ENCODE results near the gene TFEC. TPM values are rescaled to one million over a fixed set of nuclear protein-coding genes. Genes with fewer than 3 reads are reported as not detected.
"Not testable (repeated sequence)": the region's sequence is repeated elsewhere in the genome, so short reads cannot be mapped to it uniquely, and the experiment has no call there.

The TFEC gene
- polyA plus RNA-seq, 1 of the 3 experiments (the other 2 are of a cell fraction) = not detected

DNA sequence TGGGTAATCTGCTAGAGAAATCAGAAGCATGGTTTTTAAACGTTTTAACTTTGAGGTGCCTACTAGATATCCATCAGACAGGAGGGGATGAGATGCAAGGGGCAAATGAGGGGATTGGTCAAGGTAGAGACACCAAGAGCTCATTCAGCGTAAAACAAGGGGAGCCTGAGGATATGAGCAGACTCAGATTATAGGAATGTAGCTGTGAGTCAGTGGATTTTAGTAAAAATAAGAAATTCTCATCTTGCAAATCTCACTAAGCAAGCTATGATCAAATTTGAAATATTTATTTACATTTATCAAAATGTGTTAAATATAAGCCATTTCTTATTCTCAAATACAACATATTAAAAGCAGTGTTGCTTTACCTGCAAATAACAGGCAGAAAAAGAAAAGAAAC lies 21.4 kb upstream of the TFEC start:
- Histone ChIP-seq H2AFZ (ENCODE audit: low read depth) (no peak overlapping the region), H3K4me3 (ENCODE audit: low read depth in 2 of 2, low read length in 1 of 2) (no peak overlapping the region), H4K20me1 (ENCODE audit: insufficient read depth) (no peaks in the 10 kb centered on the region), H3K27ac (ENCODE audit: low read depth in 2 of 2, low read length in 1 of 2) (no peak overlapping the region), H3F3A (replicated peaks; ENCODE audit: insufficient read depth) (no peaks in the 10 kb centered on the region), H3K27me3 (ENCODE audit: insufficient read depth) (peaks cover 12% of the 10 kb centered on the region), H3K4me1 (ENCODE audit: control insufficient read depth in 1 of 2, insufficient read depth in 2 of 2, low read depth in 1 of 2, low read length in 1 of 2) (no peaks in the 10 kb centered on the region), H3K9ac (no peak overlapping the region), H3K36me3 (replicated peaks in 1 of 2; ENCODE audit: control insufficient read depth in 1 of 2, insufficient read depth in 2 of 2, low read length in 1 of 2) (no peaks in the 10 kb centered on the region), H3K9me2 (no peaks in the 10 kb centered on the region), H3K9me3 (no peaks in the 10 kb centered on the region), H3K79me2 (ENCODE audit: insufficient read depth) (no peaks in the 10 kb centered on the region), H3K4me2 (no peak overlapping the region)
- no peak for DNase-seq
- 3% methylated on average over 2 of the region's 2 CpGs for WGBS (ENCODE audit: low lambda C conversion rate)
- POLR2A ChIA-PET = no interaction called here
- CTCF ChIA-PET = no interaction called here
- no peak for TF ChIP-seq RCOR1 (IDR thresholded peaks at IDR 0.05; ENCODE audit: low read length)
- TF ChIP-seq, protein P1, sequence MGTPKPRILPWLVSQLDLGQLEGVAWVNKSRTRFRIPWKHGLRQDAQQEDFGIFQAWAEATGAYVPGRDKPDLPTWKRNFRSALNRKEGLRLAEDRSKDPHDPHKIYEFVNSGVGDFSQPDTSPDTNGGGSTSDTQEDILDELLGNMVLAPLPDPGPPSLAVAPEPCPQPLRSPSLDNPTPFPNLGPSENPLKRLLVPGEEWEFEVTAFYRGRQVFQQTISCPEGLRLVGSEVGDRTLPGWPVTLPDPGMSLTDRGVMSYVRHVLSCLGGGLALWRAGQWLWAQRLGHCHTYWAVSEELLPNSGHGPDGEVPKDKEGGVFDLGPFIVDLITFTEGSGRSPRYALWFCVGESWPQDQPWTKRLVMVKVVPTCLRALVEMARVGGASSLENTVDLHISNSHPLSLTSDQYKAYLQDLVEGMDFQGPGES (IDR thresholded peaks at IDR 0.05; ENCODE audit: low read depth, low read length) = no peak
- no peak for TF ChIP-seq TEAD4 (IDR thresholded peaks at IDR 0.05; ENCODE audit: borderline replicate concordance, insufficient read depth)
- no peak for TF ChIP-seq FOXJ3 (CRISPR knock-in tag; IDR thresholded peaks at IDR 0.05)
- TF ChIP-seq YY1 (IDR thresholded peaks at IDR 0.05; ENCODE audit: low read depth) = no peak
- TF ChIP-seq POLR2AphosphoS5 (IDR thresholded peaks at IDR 0.05; ENCODE audit: low read depth, low read length) = no peak
- TF ChIP-seq MEF2A (IDR thresholded peaks at IDR 0.05; ENCODE audit: borderline replicate concordance, low read depth) = no peak
- TF ChIP-seq NRF1 (IDR thresholded peaks at IDR 0.05; ENCODE audit: low read depth, low read length) = no peak
- TF ChIP-seq RAD21 (IDR thresholded peaks at IDR 0.05; ENCODE audit: low read length) = no peak
- no peak for TF ChIP-seq TCF12 (IDR thresholded peaks at IDR 0.05)
- TF ChIP-seq GATA2 (CRISPR knock-in tag; IDR thresholded peaks at IDR 0.05) = no peak
- TF ChIP-seq SMC3 (IDR thresholded peaks at IDR 0.05; ENCODE audit: low read depth, low read length) = no peak
- no peak for TF ChIP-seq MXI1 (IDR thresholded peaks at IDR 0.05; ENCODE audit: low read depth, low read length)
- TF ChIP-seq GABPA (IDR thresholded peaks at IDR 0.05; ENCODE audit: low read depth) = no peak
- TF ChIP-seq JUND (IDR thresholded peaks at IDR 0.05) = no peak
- TF ChIP-seq EZH2phosphoT487 (IDR thresholded peaks at IDR 0.05; ENCODE audit: borderline replicate concordance, low read depth) = no peak
- TF ChIP-seq, protein P2, sequence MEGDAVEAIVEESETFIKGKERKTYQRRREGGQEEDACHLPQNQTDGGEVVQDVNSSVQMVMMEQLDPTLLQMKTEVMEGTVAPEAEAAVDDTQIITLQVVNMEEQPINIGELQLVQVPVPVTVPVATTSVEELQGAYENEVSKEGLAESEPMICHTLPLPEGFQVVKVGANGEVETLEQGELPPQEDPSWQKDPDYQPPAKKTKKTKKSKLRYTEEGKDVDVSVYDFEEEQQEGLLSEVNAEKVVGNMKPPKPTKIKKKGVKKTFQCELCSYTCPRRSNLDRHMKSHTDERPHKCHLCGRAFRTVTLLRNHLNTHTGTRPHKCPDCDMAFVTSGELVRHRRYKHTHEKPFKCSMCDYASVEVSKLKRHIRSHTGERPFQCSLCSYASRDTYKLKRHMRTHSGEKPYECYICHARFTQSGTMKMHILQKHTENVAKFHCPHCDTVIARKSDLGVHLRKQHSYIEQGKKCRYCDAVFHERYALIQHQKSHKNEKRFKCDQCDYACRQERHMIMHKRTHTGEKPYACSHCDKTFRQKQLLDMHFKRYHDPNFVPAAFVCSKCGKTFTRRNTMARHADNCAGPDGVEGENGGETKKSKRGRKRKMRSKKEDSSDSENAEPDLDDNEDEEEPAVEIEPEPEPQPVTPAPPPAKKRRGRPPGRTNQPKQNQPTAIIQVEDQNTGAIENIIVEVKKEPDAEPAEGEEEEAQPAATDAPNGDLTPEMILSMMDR (IDR thresholded peaks at IDR 0.05) = no peak
- TF ChIP-seq, protein P3, sequence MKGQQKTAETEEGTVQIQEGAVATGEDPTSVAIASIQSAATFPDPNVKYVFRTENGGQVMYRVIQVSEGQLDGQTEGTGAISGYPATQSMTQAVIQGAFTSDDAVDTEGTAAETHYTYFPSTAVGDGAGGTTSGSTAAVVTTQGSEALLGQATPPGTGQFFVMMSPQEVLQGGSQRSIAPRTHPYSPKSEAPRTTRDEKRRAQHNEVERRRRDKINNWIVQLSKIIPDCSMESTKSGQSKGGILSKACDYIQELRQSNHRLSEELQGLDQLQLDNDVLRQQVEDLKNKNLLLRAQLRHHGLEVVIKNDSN (IDR thresholded peaks at IDR 0.05; ENCODE audit: borderline replicate concordance, low read depth) = no peak

DNA sequence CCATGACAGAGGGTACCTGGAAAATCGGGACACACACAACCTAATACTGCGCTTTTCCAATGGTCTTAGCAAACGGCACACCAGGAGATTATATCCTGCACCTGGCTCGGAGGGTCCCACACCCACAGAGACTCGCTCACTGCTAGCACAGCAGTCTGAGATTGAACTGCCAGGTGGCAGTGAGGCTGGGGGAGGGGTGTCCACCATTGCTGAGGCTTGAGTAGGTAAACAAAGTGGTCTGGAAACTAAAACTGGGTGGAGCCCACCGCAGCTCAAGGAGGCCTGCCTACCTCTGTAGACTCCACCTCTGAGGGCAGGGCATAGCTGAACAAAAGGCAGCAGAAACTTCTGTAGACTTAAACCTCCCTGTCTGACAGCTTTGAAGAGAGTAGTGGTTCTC lies 16.7 kb upstream of the TFEC start:
- H3K9ac ChIP-seq; H3K9me3 ChIP-seq; POLR2A ChIA-PET; H3F3A ChIP-seq (replicated peaks; ENCODE audit: insufficient read depth); H3K36me3 ChIP-seq (replicated peaks in 1 of 2; ENCODE audit: control insufficient read depth in 1 of 2, insufficient read depth in 2 of 2, low read length in 1 of 2); H3K4me3 ChIP-seq (ENCODE audit: low read depth in 2 of 2, low read length in 1 of 2); H3K27ac ChIP-seq (ENCODE audit: low read depth in 2 of 2, low read length in 1 of 2); H3K79me2 ChIP-seq (ENCODE audit: insufficient read depth); CTCF ChIA-PET; H2AFZ ChIP-seq (ENCODE audit: low read depth); H3K4me2 ChIP-seq; DNase-seq; H4K20me1 ChIP-seq (ENCODE audit: insufficient read depth); H3K9me2 ChIP-seq; H3K4me1 ChIP-seq (ENCODE audit: control insufficient read depth in 1 of 2, insufficient read depth in 2 of 2, low read depth in 1 of 2, low read length in 1 of 2): not testable (repeated sequence)
- peaks cover 17% of the 10 kb centered on the region for H3K27me3 ChIP-seq (ENCODE audit: insufficient read depth)
- 1% methylated on average over 6 of the region's 6 CpGs for WGBS (ENCODE audit: low lambda C conversion rate)
